NCI-H1092 treated with DMSO at 0.1 percent for 48 hours (cell line): ENCODE measurements around the gene ARFRP1.
A peak's percentile ranks its signal among the peaks of the same experiment; 100 is the strongest.

Source experiments
- DNase-seq: peaks from one replicate; lab custom pipeline; 2025; lab: John Stamatoyannopoulos, UW

ARFRP1 gene

DNA sequence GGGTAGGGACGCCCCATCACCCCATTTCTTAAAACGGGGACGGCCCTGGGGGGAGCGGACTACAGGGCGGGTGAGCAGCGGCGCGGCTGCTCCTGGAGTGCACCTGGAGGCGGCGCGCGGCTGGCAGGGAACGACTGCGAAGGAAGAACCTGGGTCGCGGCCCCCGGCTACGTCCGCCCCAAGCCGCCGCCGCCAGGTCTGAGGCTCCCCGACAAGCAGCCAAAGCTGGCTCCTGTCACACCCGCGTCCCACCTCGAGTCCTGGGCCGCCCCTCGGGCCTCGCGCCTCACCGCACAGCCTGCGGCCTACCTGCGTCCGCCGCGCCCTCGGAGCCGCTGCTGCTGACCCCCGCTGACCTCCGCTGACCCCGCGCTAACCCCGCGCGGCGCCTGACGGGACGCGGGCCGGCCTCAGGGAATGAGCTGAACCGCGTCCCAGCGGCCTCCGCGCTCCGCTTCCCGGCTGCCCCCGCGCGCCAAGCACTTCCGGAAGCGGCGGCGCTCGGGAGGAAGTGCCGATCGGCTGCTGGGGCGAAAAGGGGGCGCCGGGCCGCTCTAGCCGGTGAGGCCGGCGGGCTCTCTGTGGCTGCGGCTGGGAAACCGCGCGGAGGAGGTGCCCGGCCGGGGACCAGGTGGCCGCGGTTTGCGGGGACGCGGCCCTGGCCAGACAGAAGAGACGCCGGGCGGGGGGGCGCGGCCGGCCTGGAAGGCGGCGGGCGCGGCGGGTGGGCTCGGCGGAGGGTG lies at the start of gene ARFRP1, which contains the start of gene ZGPAT:
Gene ARFRP1 (minus strand): TSS at position 419 of the 743 bp plus-strand sequence. CDS start 885 bp downstream, outside the sequence.
Gene ZGPAT (plus strand): TSS at position 482 of the 743 bp plus-strand sequence. CDS start 542 bp downstream, outside the sequence.
- DNase-seq = peak; percentile 87

- DNase-seq = no peak
Measured at GRCh38 chr20:63756648-63756991, 48.8 kb upstream of the ARFRP1 start.

DNA sequence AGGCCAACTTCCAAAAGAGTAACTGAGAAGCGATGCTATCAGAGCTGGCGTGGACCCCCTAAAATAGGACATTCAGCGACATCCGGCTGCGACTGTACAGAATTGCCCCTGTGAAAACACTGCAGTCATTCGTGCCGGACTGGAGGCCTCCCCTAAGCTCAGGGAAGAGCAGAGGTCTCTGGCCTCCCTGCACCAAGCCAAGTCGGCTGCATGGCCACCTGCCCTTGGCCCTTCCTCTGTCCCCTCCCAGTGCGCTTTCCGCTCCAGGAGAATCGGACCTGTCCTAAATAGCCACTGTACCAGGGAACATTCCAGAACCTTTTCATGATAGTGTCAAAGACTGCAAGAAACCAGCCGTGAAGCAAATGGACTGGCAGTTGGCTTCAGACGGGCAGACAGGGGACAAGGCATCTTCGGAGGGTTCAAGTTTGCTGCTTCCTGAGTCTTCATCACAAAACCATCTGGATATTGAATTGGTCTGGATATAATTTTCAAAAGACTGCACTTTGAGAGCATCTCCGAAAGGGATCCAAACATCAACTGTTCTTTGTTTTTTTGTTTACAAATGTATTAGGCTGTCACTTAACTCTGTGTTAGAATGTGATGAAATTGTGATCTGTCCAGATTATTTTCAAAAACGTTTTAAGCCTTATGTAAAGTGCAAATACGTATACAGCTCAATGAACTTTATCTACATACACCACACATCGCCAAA lies 48.3 kb upstream of the ARFRP1 start:
- DNase-seq = no peak

DNA sequence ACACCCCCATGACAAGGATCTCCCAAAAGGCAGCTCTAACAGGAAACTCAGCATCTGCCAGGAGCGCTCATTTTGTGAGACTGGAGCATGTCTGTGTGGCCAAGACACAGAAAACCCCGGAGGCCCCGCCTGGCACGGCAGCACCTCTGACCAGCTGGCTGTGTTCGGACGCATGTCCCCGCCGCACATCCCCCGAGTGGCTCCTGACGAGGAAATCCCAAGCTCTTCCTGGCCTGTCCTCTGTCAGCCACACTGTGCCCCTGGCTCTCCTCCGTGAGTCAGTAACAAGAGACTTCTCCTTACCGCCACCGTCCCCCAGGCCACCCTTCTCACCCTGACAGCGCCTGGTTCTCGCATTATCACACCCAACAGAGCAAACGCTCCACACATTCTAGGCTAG lies 46.2 kb upstream of the ARFRP1 start:
- DNase-seq = no peak

DNA sequence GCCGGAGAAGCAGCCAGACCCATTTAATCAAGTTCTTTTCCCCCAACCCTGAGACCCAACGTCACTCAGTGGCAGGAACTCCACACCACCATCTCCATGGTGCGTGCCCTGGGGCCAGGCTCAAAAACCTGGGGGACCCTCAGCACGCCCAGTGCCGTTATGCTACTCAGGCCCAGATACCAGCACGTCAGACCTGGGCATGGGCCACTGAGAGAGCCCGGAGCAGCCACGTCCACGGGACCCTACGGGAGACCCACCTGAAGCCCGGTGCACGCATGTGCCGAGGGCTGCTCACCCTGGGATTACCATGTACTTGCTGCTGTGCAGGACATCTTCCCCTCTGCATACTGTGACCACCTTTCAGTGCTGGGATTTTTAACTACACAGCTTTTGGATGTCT lies 45.6 kb upstream of the ARFRP1 start:
- no peak for DNase-seq

DNA sequence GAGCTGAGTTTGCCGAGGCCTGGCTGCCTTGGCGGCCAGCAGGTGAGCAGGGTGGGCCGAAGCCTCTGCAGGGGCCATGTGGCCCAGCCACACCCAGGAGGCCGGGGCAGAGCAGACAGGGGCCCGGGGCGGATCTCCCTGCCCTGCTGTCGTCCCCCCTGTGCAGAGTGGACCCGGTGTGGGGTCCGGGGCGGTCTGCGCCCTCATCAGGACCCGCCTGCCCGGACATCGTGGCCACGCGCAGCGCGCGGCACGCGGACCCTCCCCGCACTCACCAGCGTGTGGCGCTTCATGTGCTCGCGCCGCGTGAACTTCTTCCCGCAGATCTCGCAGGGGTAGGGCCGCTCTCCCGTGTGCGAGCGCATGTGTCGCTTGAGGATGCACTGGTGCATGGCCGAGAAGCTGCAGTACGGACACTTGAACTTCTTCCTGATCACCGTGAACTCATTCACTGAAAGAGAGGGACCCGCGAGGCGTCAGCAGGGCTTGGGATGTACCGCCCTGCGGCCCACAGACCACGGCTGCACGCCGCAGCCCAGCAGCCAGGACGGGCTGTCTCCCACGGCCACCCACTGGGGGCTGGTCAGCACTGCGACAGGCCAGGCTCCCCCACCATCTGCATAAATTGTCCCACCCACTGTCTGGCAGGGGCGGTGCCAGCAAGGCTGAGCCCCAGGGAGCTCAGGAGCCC lies 44.8 kb upstream of the ARFRP1 start:
- no peak for DNase-seq

DNA sequence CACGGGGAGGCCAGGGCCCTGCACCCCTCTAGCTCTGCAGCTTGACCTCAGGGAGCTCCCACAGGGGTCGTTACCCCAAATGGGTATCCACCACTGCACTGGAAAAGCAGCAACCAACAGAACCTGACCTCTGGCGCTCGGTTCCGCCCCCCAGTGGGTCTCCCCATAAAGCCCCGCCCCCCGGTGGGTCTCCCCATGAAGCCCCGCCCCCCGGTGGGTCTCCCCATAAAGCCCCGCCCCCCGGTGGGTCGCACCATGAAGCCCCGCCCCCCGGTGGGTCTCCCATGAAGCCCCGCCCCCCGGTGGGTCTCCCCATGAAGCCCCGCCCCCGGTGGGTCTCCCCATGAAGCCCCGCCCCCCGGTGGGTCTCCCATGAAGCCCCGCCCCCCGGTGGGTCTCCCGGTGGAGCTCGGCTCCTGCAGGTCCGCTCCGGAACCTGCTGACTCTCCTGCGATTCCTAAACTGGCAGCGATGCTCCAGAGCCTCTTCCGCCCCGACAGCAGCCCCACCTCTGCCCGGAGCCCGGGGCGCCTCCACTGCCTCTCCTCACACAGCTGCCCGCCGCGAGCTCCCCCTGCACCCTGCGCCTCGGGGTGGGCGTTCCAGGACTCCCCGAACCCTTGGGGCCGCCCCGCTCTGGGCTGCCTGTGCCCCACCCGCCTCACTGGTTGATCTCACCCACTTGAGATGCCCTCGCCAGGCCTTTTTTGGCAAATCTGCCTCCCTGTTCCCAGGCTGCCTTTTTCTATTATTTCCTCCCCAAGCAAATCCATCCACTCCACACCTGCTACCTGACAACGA lies 43.9 kb upstream of the ARFRP1 start:
- no peak for DNase-seq

DNA sequence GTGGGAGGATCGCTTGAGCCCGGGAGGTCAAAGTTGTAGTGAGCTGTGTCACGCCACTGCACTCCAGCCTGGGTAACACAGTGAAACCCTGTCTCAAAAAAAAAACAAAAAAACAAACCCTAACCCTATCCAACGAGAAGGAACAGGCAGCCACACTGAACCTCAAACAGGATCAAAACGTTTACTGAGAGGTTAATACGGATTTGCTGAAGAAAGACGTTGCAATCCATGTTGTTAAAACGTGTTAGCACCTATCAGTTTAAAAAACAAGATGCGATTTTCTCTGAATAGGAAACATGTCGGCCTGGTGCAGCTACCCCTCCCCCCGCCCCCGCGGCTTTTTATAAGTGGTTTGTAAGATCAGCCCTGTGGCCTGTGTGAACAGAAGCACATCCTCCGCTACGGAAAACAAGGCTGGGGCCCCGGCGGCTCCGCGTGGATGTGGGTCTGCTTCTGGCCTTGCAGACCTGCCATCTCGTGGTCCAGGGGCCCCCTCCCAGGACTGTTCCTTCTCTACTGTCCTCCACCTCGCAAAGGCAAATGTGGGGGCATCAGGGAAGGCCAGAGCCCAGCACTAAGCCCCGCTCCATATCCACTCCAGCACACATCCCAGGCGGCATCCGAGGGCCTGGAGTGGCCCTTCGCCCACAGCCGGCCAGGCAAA lies 43.2 kb upstream of the ARFRP1 start:
- no peak for DNase-seq

GRCh38 chr20:63749597-63750508 lies 42.1 kb upstream of the ARFRP1 start:
- no peak for DNase-seq

GRCh38 chr20:63748934-63749270 lies 41.1 kb upstream of the ARFRP1 start:
- no peak for DNase-seq

DNA sequence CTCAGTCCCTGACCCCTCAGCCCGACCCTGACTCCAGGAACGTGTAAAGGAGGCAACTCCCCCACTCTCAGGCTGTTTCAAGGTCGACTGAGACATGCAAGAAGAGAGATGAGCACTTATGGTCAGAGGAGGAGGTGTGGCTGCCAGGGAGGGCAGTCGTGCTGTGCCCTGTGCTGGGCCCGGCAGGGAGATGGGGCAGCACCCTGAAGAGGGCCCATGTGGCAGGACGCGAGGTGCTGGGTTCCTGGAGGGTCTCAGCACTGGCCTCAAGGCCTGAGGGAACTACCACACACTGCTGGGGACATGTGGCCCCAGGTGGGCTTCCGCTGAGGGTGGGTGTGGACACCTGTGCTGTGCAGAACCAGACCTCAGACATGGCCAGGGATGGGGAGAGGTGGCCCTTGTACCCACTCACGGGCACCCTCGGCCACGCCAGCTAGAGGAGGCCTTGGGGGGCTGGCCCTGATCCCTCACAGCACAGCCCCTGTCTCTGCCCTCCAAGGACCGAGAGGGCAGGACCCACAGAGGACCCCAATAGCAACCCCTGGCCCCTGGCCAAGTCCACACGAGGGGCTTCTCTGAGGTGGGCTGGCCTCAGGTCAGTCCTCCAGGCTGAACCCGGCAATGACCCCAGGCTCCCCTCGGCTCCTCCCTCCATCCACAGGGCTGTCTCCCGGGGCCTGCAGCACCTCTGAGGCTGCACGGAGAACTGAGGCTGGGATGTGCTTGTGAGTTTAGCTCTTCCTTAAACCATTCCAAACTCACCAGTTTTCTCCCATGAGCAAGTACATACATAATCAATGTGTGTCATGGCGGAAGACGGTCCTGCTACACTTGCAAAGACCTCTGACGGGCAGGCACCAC lies 40.5 kb upstream of the ARFRP1 start:
- DNase-seq = no peak

- no peak for DNase-seq
Measured at GRCh38 chr20:63747622-63748069, 39.9 kb upstream of the ARFRP1 start.

DNA sequence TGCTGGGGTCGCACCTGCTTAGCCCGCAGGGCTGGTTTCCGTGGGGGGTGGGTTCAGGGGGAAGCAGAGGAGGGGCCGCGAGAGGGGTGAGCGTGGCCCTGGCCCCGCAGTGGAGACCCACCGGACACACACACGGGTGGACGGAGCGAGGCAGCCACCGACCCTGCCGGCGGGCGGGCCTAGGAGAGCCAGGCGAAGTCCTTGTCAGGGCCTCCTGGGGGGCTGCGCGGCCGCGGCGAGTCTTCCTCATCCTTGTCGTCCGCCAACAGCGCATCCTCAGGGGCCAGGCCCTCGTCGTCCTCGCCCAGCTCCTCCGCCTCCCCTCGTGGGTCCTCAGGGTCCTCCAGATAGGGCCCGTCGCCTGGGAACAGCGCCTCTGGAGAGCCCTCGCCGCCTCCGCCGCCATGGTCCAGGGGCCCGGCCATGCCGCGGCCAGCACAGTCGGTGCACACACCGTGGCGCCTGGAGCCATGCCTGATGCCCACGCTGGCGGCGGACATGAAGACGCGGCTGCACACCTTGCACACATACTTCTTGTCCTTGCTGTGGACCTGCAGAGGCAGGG lies 39.1 kb upstream of the ARFRP1 start:
- DNase-seq = no peak

DNA sequence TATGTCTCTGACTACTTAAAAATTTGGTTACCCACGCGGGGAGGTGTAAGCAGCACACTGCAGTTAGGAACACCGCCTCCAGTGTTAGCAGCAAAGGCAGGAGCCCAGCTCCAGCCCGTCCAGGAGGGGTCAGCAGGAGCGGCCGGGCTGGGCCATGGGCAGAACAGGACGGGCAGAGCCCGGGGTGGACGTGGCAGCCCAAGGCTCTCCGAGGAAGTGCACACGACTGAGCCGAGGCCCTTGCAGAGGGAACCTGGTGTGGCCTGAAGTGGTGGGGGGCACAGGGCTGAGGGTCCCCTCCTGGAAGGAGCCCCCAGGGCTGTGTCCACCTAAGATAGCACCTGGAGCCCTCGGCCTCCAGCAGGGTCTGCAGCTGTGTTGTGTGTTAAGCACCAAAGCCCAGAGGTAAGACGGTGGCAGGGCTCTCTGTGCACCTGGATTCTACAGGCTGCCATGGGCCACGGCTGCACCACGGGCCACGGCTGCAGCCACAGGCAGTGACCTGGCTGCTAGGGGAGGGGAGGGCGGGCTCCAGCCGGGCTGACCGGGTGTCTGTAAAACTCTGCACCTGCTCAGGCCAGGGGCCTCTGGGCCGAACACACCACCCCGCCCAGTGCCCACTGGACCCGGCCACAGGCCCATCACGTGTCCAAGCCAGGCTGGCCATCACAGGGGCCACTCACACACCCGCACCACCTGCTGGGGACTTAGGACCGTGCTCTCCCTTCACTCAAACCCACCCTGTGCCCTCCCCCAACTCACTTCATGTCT lies 38.4 kb upstream of the ARFRP1 start:
- no peak for DNase-seq

GRCh38 chr20:63745424-63745805 lies 37.6 kb upstream of the ARFRP1 start:
- no peak for DNase-seq

- DNase-seq = no peak
Measured at GRCh38 chr20:63744574-63745423, 37.0 kb upstream of the ARFRP1 start.

DNA sequence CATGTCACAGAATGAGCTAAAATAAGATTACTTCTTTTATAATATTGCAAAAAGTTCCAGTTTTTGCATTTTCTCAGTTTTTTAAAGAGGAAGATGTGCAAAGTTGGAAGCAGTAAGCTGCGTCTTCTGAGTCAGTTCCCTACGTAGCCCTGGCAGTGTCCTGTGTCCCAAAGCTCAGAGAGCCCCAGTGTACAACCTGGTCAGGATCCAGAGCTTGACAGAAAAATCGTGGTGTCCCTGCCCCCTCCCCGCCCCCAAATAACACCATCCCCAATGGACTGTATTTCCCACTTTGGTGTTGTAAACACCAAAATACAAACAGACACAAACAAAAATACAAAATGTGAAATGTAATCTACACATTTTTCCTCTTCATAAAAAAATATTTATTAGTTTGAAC lies 36.4 kb upstream of the ARFRP1 start:
- DNase-seq = no peak
